UCSD-AML1 (cell line): ENCODE measurements around the gene PSMB7.
"Not testable (repeated sequence)": the region's sequence is repeated elsewhere in the genome, so short reads cannot be mapped to it uniquely, and the experiment has no call there.

Source experiments
- DNase-seq: peaks from one replicate; lab custom pipeline; 2025; ENCODE audit not compliant: unreplicated experiment; lab: John Stamatoyannopoulos, UW

PSMB7 gene

GRCh38 chr9:124443625-124444024, 28.4 kb upstream of the PSMB7 start:
- no peak for DNase-seq

- no peak for DNase-seq
Observed at GRCh38 chr9:124442826-124443225, 27.6 kb upstream of the PSMB7 start.

- DNase-seq, result no peak
Observed at GRCh38 chr9:124442379-124442778, 27.1 kb upstream of the PSMB7 start.

- no peak for DNase-seq
Observed at GRCh38 chr9:124441291-124441690, 26.0 kb upstream of the PSMB7 start.

GRCh38 chr9:124440786-124441185, 25.5 kb upstream of the PSMB7 start:
- DNase-seq, result no peak

GRCh38 chr9:124439686-124440243, 24.5 kb upstream of the PSMB7 start:
- no peak for DNase-seq

GRCh38 chr9:124439086-124439485, 23.8 kb upstream of the PSMB7 start:
- DNase-seq, result no peak

GRCh38 chr9:124438091-124438490, 22.8 kb upstream of the PSMB7 start:
- no peak for DNase-seq

GRCh38 chr9:124437086-124437485, 21.8 kb upstream of the PSMB7 start:
- DNase-seq, result no peak

GRCh38 chr9:124436320-124436719, 21.1 kb upstream of the PSMB7 start:
- no peak for DNase-seq

- no peak for DNase-seq
Observed at GRCh38 chr9:124429530-124429867, 14.3 kb upstream of the PSMB7 start.

GRCh38 chr9:124428751-124429529, 13.7 kb upstream of the PSMB7 start:
- no peak for DNase-seq

GRCh38 chr9:124427281-124427680, 12.0 kb upstream of the PSMB7 start:
- DNase-seq, result no peak

GRCh38 chr9:124426361-124426760, 11.1 kb upstream of the PSMB7 start:
- no peak for DNase-seq

GRCh38 chr9:124425733-124426132, 10.5 kb upstream of the PSMB7 start:
- DNase-seq, result not testable (repeated sequence)

GRCh38 chr9:124423591-124423990, 8.3 kb upstream of the PSMB7 start:
- no peak for DNase-seq

GRCh38 chr9:124423155-124423554, 7.9 kb upstream of the PSMB7 start:
- DNase-seq, result no peak

- no peak for DNase-seq
Observed at GRCh38 chr9:124420991-124421543, 5.8 kb upstream of the PSMB7 start.

GRCh38 chr9:124419832-124420489, 4.7 kb upstream of the PSMB7 start:
- no peak for DNase-seq

GRCh38 chr9:124415852-124416484, 726 bp upstream of the PSMB7 start:
- no peak for DNase-seq

- no peak for DNase-seq
Observed at GRCh38 chr9:124414612-124415011, 630 bp downstream of the PSMB7 start.

- no peak for DNase-seq
Observed at GRCh38 chr9:124412228-124412575, 3.0 kb downstream of the PSMB7 start.
